ENCODE results near the gene TMEM108.
"Not testable (repeated sequence)": the region's sequence is repeated elsewhere in the genome, so short reads cannot be mapped to it uniquely, and the experiment has no call there.

The TMEM108 gene

GRCh38 chr3:133038089-133038730 is at the start of gene TMEM108:
Gene TMEM108, plus strand, starts transcription at chr3:133038391.
- DNase-seq (ENCODE audit: low spot score), result peak; percentile 87

- DNase-seq (ENCODE audit: low spot score), result no peak
Measured at GRCh38 chr3:132995971-132996370, 42.2 kb upstream of the TMEM108 start.

GRCh38 chr3:132997404-132998185 is 40.6 kb upstream of the TMEM108 start:
- DNase-seq (ENCODE audit: low spot score), result no peak

GRCh38 chr3:133005032-133005431 is 33.2 kb upstream of the TMEM108 start:
- not testable (repeated sequence) for DNase-seq (ENCODE audit: low spot score)

GRCh38 chr3:133007601-133008000 is 30.6 kb upstream of the TMEM108 start:
- no peak for DNase-seq (ENCODE audit: low spot score)

GRCh38 chr3:133014325-133014724 is 23.9 kb upstream of the TMEM108 start:
- no peak for DNase-seq (ENCODE audit: low spot score)

GRCh38 chr3:133015573-133015972 is 22.6 kb upstream of the TMEM108 start:
- DNase-seq (ENCODE audit: low spot score), result not testable (repeated sequence)

GRCh38 chr3:133016838-133017309 is 21.3 kb upstream of the TMEM108 start:
- no peak for DNase-seq (ENCODE audit: low spot score)

GRCh38 chr3:133018921-133019320 is 19.3 kb upstream of the TMEM108 start:
- no peak for DNase-seq (ENCODE audit: low spot score)

GRCh38 chr3:133021206-133021605 is 17.0 kb upstream of the TMEM108 start:
- no peak for DNase-seq (ENCODE audit: low spot score)

- DNase-seq (ENCODE audit: low spot score), result no peak
Measured at GRCh38 chr3:133023362-133023761, 14.8 kb upstream of the TMEM108 start.

- no peak for DNase-seq (ENCODE audit: low spot score)
Measured at GRCh38 chr3:133025546-133025945, 12.6 kb upstream of the TMEM108 start.

- DNase-seq (ENCODE audit: low spot score), result no peak
Measured at GRCh38 chr3:133032301-133032700, 5.9 kb upstream of the TMEM108 start.

GRCh38 chr3:133037436-133037835 is 755 bp upstream of the TMEM108 start:
- no peak for DNase-seq (ENCODE audit: low spot score)

- no peak for DNase-seq (ENCODE audit: low spot score)
Measured at GRCh38 chr3:133038731-133039375, 662 bp downstream of the TMEM108 start.

- peak; percentile 76 for DNase-seq (ENCODE audit: low spot score)
Measured at GRCh38 chr3:133040696-133041523, 2.7 kb downstream of the TMEM108 start.

GRCh38 chr3:133041524-133041829 is 3.3 kb downstream of the TMEM108 start:
- DNase-seq (ENCODE audit: low spot score), result no peak

GRCh38 chr3:133042778-133043177 is 4.6 kb downstream of the TMEM108 start:
- DNase-seq (ENCODE audit: low spot score), result no peak

GRCh38 chr3:133047980-133048379 is 9.8 kb downstream of the TMEM108 start:
- DNase-seq (ENCODE audit: low spot score), result no peak

- DNase-seq (ENCODE audit: low spot score), result no peak
Measured at GRCh38 chr3:133049491-133049890, 11.3 kb downstream of the TMEM108 start.

- no peak for DNase-seq (ENCODE audit: low spot score)
Measured at GRCh38 chr3:133050891-133051290, 12.7 kb downstream of the TMEM108 start.

- no peak for DNase-seq (ENCODE audit: low spot score)
Measured at GRCh38 chr3:133053532-133053931, 15.3 kb downstream of the TMEM108 start.

Measured in left forelimb (tissue), 1 donor.